HepG2 (cell line): ENCODE measurements around the gene ITGAV. TPM values are rescaled to one million over a fixed set of nuclear protein-coding genes. Genes with fewer than 3 reads are reported as not detected.

ENCODE experiments used
- CSRNP1 ChIP-seq: sonication (generic); formaldehyde crosslinking; IDR thresholded peaks from 2 replicates; pipeline ENCODE4 v1.8.1; 2023; ENCODE audit warnings: mild to moderate bottlenecking, missing genetic modification reagents
- EP300 ChIP-seq, 3 experiments: sonication (generic) in 1 of 3; formaldehyde crosslinking in 1 of 3; IDR thresholded peaks; 2 replicates each; pipeline versions ENCODE4 v1.5.1 to v1.6.1; 2011 to 2020; ENCODE audit warnings: low read depth in 2 of 3, low read length in 2 of 3, borderline replicate concordance in 1 of 3, improper control_type of control experiment in 1 of 3, mild to moderate bottlenecking in 1 of 3, missing genetic modification reagents in 1 of 3, moderate library complexity in 1 of 3
- FOSL2 ChIP-seq: sonication (generic); formaldehyde crosslinking; IDR thresholded peaks from 2 replicates; pipeline ENCODE4 v1.4.0; 2020; ENCODE audit warnings: missing genetic modification reagents
- GATAD2A ChIP-seq: IDR thresholded peaks from 2 replicates; pipeline ENCODE4 v1.6.1; 2016
- HDAC2 ChIP-seq: sonication (generic); formaldehyde crosslinking; IDR thresholded peaks from 2 replicates; pipeline ENCODE4 v1.4.0; 2020; ENCODE audit warnings: missing genetic modification reagents
- HNF4A ChIP-seq: sonication (generic); formaldehyde crosslinking; IDR thresholded peaks from 2 replicates; pipeline ENCODE4 v1.4.0; 2020; ENCODE audit warnings: missing genetic modification reagents
- JARID2 ChIP-seq: sonication (generic); formaldehyde crosslinking; IDR thresholded peaks from 2 replicates; pipeline ENCODE4 v1.8.1; 2023; ENCODE audit warnings: missing genetic modification reagents, inconsistent platforms; ENCODE audit not compliant: insufficient replicate concordance
- KDM1A ChIP-seq: IDR thresholded peaks from 2 replicates; pipeline ENCODE4 v1.6.1; 2016; ENCODE audit warnings: missing compliant biosample characterization
- MLXIP ChIP-seq: sonication (generic); formaldehyde crosslinking; IDR thresholded peaks from 2 replicates; pipeline ENCODE4 v1.9.0; 2021; ENCODE audit warnings: missing genetic modification reagents, borderline replicate concordance
- PRDM4 ChIP-seq: sonication (generic); formaldehyde crosslinking; IDR thresholded peaks from 2 replicates; pipeline ENCODE4 v1.9.0; 2021; ENCODE audit warnings: missing genetic modification reagents, borderline replicate concordance
- SKI ChIP-seq: fragments of 450-650 bp; IDR thresholded peaks from one replicate; pipeline ENCODE4 v1.6.1; 2018; ENCODE audit warnings: mild to moderate bottlenecking; ENCODE audit not compliant: partially characterized antibody
- SMYD3 ChIP-seq: sonication (generic); formaldehyde crosslinking; IDR thresholded peaks from 2 replicates; pipeline ENCODE4 v1.8.1; 2023; ENCODE audit warnings: mild to moderate bottlenecking, missing genetic modification reagents
- SNAPC5 ChIP-seq: sonication (generic); formaldehyde crosslinking; IDR thresholded peaks from 2 replicates; pipeline ENCODE4 v1.8.1; 2023; ENCODE audit warnings: mild to moderate bottlenecking, missing genetic modification reagents, borderline replicate concordance
- ZFP41 ChIP-seq: sonication (generic); formaldehyde crosslinking; IDR thresholded peaks from 2 replicates; pipeline ENCODE4 v1.4.0; 2020; ENCODE audit warnings: mild to moderate bottlenecking, missing genetic modification reagents, borderline replicate concordance
- ZMYM2 ChIP-seq: sonication (generic); formaldehyde crosslinking; IDR thresholded peaks from 2 replicates; pipeline ENCODE4 v1.8.0; 2022; ENCODE audit warnings: mild to moderate bottlenecking, missing genetic modification reagents
- ZMYM4 ChIP-seq: sonication (generic); formaldehyde crosslinking; IDR thresholded peaks from 2 replicates; pipeline ENCODE4 v1.8.1; 2023; ENCODE audit warnings: mild to moderate bottlenecking, missing genetic modification reagents
- ZNF513 ChIP-seq: sonication (generic); formaldehyde crosslinking; conservative IDR thresholded peaks from 2 replicates; pipeline ENCODE4 v1.5.0; 2020; ENCODE audit warnings: missing genetic modification reagents
- ZNF549 ChIP-seq: sonication (generic); formaldehyde crosslinking; IDR thresholded peaks from 2 replicates; pipeline ENCODE4 v1.5.0; 2020; ENCODE audit warnings: missing genetic modification reagents
- ZNF878 ChIP-seq: sonication (generic); formaldehyde crosslinking; IDR thresholded peaks from 2 replicates; pipeline ENCODE4 v1.8.1; 2023; ENCODE audit warnings: mild to moderate bottlenecking, missing genetic modification reagents, moderate library complexity
- polyA plus RNA-seq, 8 experiments: library from polyadenylated mRNA; depleted of rRNA in 3 of 8; stranded (reverse) in 7 of 8; unstranded in 1 of 8; fragments of >200 nt; fragmentation: Illumina TruSeq in 4 of 8; extraction: Trizol in 4 of 8; gene quantifications; 2 replicates each; pipeline versions ENCODE4 v1.2.1 to v1.2.3, GENCODE V29; 2011 to 2016; ENCODE audit warnings: low read depth in 4 of 8, missing spikeins in 1 of 8, mixed read lengths in 1 of 8; ENCODE audit not compliant: insufficient read depth in 1 of 8
- total RNA-seq, 5 experiments: library from RNA; depleted of rRNA; stranded (reverse); fragments of >200 nt; fragmentation: Illumina TruSeq; extraction: Trizol; gene quantifications; 2 replicates each; pipeline ENCODE4 v1.2.3, GENCODE V29; 2016; ENCODE audit warnings: low read depth in 1 of 5

Gene ITGAV
- total and polyA plus RNA-seq, 2 of the 13 experiments (the other 11 are each of a cell fraction or from before 2014, with no cell fraction given), result 59.1 to 60.4 TPM

GRCh38 chr2:186595219-186595618 lies 5.4 kb downstream of the ITGAV start (continued):
- TF ChIP-seq JARID2 (CRISPR knock-in tag) (no peak), ZNF549 (CRISPR knock-in tag) (no peak), EP300 (IDR thresholded peaks at IDR 0.05; ENCODE audit: low read depth in 2 of 2, low read length in 2 of 2) (peak in 1 of 2 experiments; percentile 86; a peak in 2 of 4 replicates), EP300 (CRISPR knock-in tag; IDR thresholded peaks at IDR 0.05; ENCODE audit: borderline replicate concordance) (peak; percentile 77; the same call in 1 of the 2 replicates), HDAC2 (CRISPR knock-in tag) (peak; percentile 90), KDM1A (CRISPR knock-in tag) (0 out of 2 replicates have a peak, but pooled peaks have one; percentile 43), HNF4A (CRISPR knock-in tag) (peak; percentile 79), ZMYM2 (0 out of 2 replicates have a peak, but pooled peaks have one; percentile 32), GATAD2A (CRISPR knock-in tag) (peak; percentile 90), ZFP41 (no peak), PRDM4 (CRISPR knock-in tag) (no peak), ZNF513 (CRISPR knock-in tag) (no peak), SMYD3 (CRISPR knock-in tag) (peak; percentile 6; the same call in 1 of the 2 replicates), ZNF878 (CRISPR knock-in tag) (peak; percentile 56; the same call in 1 of the 2 replicates), FOSL2 (CRISPR knock-in tag) (peak; percentile 81), CSRNP1 (CRISPR knock-in tag) (no peak), MLXIP (no peak), ZMYM4 (peak; percentile 90), SKI (peak; percentile 64), SNAPC5 (CRISPR knock-in tag) (no peak)
